Astrocyte of the hippocampus (primary cell): ENCODE results near the gene MYO10.
A peak's percentile ranks its signal among the peaks of the same experiment; 100 is the strongest.
"Not testable (repeated sequence)": the region's sequence is repeated elsewhere in the genome, so short reads cannot be mapped to it uniquely, and the experiment has no call there.

Source experiments
- DNase-seq: peaks from one replicate; pipeline ENCODE4 v3.0.0; 2011; ENCODE audit warnings: low read depth, low spot score

Gene MYO10

DNA sequence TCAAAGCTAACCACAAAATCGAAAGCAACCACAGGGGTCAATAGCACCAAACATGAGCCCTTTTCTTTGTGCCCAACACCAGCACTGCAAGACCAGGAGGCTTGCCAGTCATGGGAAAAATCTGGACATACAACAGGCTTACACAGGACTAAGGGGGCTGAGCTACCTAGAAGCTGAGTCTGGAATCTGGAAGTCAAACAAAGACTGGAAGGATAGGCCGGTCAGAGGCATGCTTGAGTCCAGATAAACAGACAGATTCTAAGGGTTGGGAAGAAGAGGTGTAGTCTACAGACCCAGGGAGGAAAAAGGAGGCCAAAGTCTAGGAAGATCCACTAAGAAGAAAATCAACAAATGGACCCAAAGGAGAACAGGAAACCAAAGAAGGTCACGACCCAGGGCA is 73.3 kb downstream of the MYO10 start:
- DNase-seq, result peak; percentile 34

DNA sequence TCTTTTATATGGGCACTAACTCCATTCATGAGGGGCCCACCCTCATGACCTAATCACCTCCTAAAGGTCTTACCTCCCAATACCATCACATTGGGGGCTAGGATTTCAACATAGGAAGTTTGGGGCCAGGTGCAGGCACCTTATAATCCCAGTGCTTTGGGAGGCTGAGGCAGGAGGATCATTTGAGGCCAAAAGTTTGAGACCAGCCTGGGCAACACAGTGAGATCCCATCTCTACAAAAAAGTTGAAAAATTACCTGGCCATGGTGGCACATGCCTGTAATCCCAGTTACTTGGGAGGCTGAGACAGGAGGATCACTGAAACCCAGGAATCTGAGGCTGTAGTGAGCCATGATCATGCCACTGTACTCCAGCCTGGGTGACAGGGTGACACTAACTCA is 76.7 kb downstream of the MYO10 start:
- DNase-seq, result no peak

DNA sequence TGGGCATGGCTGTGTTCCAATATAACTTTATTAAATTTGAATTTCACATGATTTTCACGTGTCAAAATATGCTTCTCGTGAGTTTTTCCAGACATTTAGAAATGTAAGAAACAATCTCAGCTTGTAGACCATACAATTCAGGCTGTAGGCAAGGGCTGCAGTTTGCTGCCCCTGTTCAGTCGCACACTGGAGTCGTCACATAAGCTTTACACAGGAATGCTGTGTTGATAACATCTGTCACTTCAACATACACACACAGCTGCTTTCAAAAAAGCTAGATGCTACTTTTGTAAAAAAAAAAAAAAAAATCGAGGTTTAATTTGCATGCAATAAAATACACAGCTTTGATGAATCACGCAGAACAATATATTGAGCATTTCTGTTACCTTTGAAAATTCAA is 77.9 kb downstream of the MYO10 start:
- no peak for DNase-seq

DNA sequence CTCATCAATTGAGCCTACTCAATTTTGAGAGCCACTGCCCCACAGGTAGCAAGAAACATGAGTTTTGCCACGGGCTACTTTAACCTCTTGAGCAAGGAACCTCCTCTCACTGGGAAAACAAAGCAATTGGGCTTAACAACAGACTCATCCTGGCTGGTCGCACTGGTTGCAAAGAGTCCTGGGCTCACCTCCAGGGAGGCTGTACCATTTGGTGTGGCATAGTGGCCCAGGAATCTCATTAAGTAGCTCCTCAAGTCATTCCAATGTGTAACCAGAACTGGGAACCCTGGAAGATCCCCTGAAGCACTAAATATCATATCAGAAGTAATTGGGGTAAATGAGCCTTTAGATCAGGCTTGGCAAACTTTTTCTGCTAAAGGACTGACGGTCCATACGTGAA is 78.5 kb downstream of the MYO10 start:
- DNase-seq, result peak; percentile 32

DNA sequence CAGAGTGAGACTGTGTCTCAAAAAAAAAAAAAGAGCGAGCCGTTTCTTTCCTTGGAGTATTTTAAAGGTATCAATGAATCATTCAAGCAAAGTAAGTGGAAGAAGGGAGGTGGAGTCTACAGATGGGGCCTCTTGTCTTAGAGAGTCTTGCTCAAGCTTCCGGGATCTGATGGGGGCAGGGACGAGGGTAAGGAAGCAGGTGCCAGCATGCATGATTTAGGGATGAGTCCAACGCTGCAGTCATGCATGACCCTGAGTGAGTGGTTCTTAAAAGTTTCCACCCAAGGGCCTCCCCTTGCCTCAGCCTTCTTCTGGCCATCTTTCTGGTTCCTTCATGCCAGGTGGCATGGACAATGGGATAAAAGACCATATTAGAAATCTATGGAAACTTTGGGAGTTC is 79.6 kb downstream of the MYO10 start:
- DNase-seq, result no peak

DNA sequence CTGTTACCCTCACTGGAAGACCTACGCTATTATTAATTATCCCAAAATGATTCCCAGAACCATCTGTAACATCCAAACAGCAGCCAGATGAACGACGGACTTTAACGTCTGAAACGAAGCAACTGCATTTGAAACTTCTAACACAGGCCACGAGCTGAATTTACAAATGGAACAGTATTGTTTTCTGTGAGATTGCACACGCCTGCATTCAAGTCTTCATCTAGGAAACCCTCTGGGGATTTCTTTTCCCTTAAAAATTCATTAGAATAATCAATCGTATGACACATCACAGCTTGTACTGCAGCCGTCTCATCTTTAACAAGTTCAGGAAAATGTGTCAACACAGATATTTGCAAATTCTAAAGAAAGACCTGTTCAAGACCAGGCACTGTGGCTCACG is 80.2 kb downstream of the MYO10 start:
- no peak for DNase-seq

DNA sequence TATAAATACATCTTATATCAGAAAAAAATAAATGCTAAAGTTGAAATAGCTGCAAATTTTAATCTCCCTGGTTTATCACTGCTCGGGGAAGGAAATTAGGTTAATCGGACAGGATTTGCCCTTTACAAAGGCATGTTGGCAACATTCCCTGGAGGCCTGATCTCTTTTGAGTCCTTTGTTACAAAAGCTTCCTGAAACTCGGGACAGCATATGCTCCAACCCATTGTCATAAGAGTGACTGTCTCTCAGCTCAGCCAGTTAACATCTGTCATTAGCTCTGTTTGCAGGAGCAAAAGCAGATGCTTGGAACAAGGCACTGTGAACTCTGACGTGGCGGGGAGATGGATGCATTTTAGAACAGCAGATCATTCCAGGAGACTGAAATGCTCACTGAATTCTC is 80.6 kb downstream of the MYO10 start:
- peak; percentile 28 for DNase-seq

DNA sequence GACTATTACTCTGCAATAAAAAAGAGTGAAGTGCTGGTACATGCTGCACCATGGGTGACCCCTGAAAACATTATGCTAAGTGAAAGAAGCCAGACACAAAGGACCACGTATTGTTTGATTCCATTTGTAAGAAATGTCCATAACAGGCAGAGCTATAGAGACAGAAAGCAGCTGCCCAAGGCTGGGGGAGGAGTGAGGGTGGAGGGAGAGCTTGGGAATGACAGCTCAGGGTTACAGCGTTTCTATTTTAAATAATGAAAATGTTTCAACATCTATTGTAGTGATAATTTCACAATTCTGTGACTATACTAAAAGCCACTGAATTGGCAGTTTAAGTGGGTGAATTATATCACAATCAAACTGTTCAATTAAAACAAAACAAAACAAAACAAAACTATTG is 81.7 kb downstream of the MYO10 start:
- no peak for DNase-seq

DNA sequence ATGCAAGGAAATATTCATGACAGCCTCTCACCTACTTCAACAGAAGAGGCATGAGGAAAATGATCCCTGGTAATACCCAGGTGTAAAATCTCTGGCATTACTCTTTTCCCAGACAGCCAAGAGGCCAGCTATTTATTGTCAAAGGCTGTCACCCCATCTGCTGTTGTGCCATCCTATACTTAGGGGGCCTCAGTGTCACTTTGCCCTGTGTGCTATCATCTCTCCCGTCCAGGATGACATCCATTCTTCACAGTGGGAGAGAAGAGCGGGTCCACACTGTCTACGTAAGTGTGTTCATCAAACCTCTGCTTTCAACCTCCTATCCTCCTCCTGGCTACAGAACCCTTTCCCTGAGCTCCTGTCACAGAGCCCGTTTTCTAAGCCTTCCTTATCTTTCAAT is 82.6 kb downstream of the MYO10 start:
- DNase-seq, result no peak

DNA sequence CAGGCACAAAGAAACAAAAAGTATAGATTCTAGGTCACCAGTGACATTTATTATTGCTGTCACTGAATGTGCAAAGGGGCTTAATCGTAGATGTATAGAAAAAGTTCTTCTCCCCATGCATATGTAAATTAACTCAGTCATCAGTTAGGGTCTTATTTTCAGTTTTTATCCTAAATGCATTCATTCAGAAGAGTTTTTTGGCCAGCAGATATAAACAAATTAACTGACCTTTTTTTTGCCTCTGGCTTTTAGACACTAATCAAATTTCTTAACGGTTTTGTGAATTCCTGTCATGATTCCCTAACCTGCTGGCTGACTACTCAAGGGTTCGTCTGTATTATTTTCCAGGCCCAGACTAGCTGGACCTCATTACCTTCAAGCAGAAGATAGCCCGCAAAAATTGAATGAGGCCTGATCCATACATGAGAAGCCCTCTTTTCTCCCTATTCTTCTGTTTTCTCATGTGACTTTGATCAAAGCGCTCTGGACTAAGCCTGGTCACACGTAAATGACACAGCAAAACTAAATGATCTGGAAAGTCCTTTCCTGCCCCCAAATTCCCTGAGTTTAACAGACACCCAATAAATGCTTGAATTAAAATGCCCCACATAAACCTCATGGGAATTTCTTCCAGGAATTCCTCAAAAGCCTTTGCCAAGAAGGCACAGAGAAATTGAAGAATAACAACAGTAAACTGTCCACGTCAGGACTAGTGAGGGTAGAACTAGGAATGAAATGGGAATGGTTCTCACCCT is 83.7 kb downstream of the MYO10 start:
- DNase-seq, result peak; percentile 14

DNA sequence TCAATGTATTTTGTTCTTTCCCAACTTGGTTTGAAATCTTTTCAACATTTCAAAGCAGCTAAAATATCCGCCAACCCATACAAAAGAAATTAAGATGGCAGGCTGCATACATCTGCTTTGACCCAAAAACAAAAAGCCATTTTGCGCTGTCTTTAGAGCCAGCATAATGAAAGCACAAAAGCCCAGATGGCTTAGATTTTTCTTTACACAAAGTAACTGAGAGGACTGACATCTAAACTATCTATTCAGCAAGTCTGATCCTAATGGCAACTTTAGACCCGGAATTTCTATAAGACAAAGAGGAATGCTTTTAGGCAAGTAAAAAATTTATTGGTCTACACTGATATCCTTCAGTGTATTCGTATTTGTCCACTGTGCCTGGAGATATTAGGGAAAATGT is 86.3 kb downstream of the MYO10 start:
- no peak for DNase-seq

DNA sequence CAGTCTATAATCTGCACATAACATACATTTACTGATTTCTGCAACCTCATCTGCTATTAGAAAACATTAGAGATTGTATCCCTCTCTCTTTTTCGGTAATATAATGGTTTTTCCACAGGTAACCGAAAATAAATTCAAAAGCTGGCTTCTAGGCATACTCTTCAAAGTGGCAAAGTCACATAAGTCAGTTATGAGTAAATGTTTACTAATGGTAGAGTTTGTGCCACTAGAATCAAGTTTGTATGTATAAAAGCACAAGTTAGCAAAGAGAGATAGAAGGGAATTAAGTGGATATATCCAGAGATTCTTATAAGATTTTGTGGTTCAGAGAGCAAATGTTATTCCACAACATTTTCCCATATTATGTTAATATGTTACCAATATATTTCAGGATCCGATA is 86.9 kb downstream of the MYO10 start:
- no peak for DNase-seq

DNA sequence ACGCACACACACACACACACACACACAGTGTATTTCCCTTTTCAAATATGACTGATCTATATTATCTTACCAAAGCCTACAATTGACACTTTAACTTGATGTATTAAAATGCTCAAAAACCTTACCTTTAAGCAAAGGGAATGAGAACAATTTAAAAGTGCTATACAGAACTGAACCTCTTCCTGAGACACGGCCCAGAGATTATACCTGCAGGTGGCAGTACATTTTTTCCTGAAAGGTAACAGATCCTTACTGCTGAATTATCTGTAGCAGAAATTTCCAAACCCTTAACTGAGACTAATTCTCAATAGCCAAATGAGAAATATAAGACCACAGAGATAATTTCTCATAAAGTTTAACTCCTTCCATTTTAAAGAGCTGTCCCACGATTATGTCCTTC is 91.1 kb downstream of the MYO10 start:
- no peak for DNase-seq

DNA sequence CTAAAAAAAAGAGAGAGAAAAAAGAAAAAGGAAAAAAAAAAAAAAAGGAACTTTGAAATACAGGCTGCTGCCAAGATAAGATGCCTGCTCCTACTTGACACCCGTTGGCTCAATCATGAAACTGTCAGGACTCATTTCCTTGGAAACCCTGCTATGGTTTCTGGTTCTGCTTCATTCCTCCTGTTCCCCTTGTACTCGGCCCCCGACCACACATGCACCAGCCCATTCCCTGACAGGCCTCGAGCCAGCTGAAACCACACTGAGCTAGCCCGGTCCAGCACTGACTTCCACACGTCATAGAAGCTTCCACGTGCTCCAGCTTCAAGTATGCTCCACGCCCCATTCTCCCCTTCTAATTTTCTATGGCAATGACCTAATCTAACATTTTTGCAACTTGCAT is 93.2 kb downstream of the MYO10 start:
- DNase-seq, result peak; percentile 50

DNA sequence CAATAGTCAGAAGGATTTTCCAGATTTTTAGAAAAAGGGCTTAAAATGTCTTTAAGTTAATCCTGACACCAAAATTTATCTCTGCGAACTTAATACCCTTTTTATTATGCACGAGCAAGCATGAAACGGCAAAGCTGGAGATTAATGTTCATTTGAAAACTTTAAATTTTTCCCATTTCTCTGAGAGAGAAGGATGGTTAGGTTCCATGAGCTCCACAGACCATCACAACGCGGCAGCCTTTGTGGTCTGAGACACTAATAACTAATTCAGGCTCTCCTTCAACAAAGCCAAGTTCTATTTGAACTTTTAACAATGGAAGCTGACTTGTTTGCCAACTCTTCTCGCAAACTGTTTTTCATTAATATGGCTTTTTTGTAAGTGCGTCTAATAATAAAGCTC is 94.7 kb downstream of the MYO10 start:
- no peak for DNase-seq

DNA sequence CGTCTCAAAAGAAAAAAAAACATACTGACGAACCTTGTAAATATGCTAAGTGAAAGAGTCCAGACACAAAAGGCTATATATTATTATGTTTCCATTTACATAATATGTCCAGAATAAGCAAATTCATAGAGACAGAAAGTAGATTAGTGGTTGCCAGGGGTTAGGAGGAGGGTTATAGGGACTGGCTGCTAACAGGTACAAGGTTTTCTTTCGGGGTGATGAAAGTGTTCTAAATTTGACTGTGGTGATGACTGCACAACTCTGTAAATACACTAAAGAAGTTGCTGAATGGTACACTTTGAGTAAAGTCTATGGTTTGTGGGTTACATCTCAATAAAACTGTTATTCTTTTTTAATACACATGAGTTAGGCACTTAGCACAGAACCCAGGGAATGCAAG is 98.8 kb downstream of the MYO10 start:
- DNase-seq, result no peak

DNA sequence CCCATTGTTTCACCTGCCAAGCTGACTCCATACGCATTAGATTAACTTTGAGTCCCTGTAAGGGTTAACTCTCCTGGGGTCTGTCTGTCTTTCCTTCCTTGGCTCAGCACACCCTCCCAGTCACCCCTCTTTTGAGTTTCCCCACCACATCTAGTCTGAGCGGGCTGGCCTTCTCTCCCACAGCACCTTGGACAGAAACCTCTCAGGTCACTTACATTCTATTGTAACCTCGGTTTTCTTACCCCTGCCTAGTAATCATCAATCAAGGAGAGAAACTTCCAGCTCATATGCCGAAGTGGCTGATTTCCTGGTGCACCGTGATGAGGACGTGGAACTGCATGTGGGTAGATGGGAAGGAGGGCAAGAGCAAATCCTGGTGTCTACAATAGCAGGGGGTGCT is 102.1 kb downstream of the MYO10 start:
- DNase-seq, result no peak

DNA sequence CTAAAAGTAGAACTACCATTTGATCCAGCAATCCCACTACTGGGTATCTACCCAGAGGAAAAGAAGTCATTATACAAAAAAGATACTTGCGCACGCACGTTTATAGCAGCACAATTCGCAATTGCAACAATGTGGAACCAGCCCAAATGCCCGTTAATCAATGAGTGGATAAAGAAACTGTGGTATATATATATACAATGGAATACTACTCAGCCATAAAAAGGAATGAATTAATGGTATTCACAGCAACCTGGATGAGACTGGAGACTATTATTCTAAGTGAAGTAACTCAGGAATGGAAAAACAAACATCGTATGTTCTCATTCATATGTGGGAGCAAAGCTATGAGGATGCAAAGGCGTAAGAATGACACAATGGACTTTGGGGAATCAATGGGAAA is 104.8 kb downstream of the MYO10 start:
- not testable (repeated sequence) for DNase-seq

DNA sequence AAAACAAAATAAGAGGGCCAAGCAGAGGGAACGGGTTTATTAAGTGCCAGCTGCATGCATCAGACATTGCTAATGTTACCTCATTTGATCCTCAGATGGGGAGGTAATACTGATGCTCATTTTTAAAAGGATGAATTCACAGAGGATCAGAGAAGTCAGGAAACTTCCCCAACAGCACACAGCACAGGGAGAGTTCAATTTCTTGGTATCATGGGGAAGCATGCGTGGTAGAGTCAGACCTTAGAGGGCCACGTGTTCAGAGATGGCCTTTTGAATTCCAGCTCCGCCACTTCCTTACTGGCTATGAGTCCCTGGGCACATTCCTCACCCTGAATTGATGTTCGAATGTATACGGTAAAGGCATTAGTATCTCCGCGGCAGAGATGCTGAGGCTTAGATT is 108.3 kb downstream of the MYO10 start:
- DNase-seq, result no peak

DNA sequence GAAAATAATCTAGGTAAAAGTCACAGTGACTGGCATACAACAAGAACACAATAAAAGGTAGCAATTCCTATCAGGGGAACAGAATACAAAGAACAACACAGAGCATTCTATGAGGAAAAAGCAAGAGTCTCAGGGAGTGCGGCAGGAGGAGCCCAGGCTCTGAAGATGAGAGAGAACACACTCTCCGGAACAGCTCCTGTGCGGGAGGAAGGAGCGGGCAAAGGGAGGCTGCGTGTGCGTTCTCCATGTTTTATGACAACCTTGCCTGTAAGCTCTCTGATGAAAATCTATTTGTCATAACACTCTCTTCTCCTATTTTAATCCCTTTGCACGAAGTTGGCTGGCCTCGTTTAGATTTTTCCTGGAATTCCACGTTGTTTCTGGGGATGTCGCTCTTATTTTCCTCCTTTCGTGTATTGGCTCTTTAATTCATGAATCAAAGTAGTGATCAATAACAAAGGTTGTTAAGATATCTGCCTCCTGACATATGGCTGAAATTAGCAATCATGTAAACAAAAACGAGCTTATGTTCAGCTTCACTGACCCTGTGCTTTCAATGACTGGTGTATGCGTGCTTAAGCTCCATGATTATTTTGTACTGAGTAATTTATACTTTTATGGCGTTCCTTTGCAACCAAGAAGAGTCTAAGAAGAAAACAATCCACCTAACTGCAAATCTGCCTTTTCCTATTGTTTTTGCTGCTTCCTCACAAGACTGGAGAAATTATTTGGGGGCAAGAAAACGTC is 109.5 kb downstream of the MYO10 start:
- DNase-seq, result no peak

DNA sequence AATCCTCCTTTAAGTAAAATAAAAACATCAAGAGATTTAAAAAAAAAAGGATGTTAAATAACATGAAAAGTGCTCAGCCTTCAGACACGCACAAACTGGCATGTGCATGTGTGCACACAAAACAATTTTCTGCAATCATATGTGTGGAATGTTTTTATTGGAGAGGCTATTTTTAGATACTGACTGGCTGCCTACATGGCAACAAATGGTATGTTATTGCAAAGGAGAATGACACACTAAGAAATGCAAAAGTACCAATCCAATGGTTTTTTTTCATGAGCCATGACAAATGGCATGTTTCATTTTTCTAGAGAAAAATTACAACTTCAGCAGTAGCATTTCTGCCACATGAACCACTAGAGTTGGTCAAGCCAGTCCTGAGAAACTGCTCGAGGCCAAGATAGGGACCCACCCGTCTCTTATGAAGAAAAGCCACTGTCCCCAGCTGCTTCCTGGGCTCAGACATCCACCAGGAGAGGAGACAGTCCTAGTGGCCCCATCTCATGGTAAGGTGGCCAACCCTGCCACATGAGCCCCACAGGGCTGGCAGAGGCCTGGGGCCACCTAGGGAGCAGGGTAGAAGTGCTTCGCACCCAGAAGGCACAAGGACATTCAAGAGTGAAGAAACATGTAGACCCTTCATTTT is 116.4 kb downstream of the MYO10 start:
- peak; percentile 43 for DNase-seq

DNA sequence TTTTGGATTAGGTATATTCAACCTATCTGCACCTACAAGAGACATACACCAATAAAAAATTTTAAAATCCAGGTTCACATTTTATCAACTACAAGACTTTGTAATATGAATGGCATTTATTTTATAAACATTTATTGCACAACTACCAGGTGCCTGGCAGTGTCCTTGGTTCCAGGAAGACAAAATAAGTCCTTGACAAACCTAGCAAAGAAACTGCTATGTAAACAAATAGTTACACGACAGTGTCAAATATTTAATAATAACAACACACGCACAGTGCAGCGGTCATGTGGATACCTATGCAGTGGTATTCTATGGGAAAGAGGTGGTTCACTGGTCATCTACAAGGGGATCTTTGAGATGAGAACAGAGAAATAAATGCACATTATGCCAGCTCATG is 120.7 kb downstream of the MYO10 start:
- DNase-seq, result no peak

DNA sequence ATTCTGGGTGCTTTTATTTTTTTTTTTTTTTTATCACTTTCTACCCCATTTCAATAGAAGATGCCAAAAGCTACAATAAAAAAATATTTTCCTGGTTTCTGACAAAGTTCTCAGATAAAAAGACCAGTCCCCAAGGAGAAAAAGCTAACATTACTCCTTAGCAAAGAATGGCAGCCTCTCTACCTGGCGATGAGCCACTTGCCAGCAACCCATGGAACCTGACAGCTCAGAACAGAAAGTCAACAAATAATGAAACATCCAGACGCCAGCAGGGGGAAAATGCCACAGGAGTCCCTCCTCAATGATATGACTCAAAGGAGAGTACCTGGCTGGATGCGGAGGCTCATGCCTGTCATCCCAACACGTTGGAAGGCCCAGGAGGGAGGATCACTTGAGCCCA is 123.2 kb downstream of the MYO10 start:
- DNase-seq, result peak; percentile 78
